ENCODE data around the gene CLCN6.

CLCN6 gene

GRCh38 chr1:11771481-11772043 is 34.4 kb upstream of the CLCN6 start:
- H3K27ac ChIP-seq, result no peak overlapping the region
- no peak for TF ChIP-seq CTCF (conservative IDR thresholded peaks at IDR 0.05)
- no peak for TF ChIP-seq ZFX (IDR thresholded peaks at IDR 0.05)

GRCh38 chr1:11772458-11772857 is 33.5 kb upstream of the CLCN6 start:
- H3K27ac ChIP-seq, result no peak overlapping the region
- TF ChIP-seq ZFX (IDR thresholded peaks at IDR 0.05), result no peak
- no peak for TF ChIP-seq CTCF (conservative IDR thresholded peaks at IDR 0.05)

DNA sequence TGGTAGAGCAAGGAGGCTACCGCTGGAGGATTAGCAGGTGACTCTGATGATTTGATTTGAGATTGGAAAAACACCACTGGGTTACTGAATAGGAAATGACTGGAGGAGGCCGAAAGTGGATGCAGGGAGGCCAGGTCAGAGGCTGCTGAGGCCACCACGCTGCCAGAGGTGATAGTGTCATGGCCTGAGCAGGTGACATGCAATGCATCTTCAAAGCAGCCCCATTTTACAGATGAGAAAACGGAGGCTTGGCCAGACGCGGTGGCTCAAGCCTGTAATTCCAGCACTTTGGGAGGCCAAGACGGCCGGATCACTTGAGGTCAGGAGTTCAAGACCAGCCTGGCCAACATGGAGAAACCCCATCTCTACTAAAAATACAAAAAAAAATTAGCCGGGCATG is 31.2 kb upstream of the CLCN6 start:
- TF ChIP-seq CTCF (conservative IDR thresholded peaks at IDR 0.05), result no peak
- no peak overlapping the region for H3K27ac ChIP-seq

- TF ChIP-seq ZFX (IDR thresholded peaks at IDR 0.05), result no peak
- TF ChIP-seq CTCF (conservative IDR thresholded peaks at IDR 0.05), result no peak
These were observed 28.2 kb upstream of the CLCN6 start for GRCh38 chr1:11777658-11778322.

GRCh38 chr1:11778336-11778735 is 27.7 kb upstream of the CLCN6 start:
- no peak overlapping the region for H3K27ac ChIP-seq
- no peak for TF ChIP-seq ZFX (IDR thresholded peaks at IDR 0.05)
- no peak for TF ChIP-seq CTCF (conservative IDR thresholded peaks at IDR 0.05)

More at GRCh38 chr1:11777658-11778322, 28.2 kb upstream of the CLCN6 start:
- no peak overlapping the region for H3K27ac ChIP-seq

GRCh38 chr1:11778844-11779623 is 27.0 kb upstream of the CLCN6 start:
- TF ChIP-seq ZFX (IDR thresholded peaks at IDR 0.05) (no peak), CTCF (conservative IDR thresholded peaks at IDR 0.05) (no peak)
- no peak overlapping the region for H3K27ac ChIP-seq

DNA sequence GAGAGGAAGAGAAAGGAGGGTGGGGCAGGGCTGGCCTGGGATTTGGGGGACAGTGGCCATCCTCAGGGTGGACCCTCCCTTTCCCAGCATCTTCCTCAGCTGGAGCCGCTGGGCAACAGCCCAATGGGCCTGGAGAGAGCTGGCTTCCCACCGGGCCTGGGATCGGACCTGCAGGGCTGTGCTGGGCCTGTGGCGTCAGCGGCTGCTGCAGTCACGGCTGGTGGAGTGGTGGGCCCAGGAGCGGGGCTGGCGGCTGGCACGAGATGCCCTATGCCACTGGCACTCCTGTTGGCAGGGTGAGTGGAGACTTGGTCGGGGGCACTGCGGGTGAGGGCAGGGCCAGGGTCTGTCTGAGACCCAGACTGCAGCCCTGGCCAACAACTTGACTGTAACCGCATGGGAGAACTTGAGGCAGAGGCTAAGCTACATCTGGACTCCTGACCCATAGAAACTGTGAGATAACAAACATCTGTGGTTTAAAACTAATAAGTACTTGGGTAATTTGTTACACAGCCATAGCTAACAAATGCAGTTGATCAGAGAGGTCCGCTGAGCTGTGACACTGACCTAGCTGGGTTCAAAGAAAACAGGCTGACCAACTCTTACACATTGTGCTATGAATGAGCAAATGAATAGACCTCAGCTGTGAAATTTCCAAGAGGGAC is 26.1 kb upstream of the CLCN6 start:
- H3K27ac ChIP-seq, result no peak overlapping the region
- TF ChIP-seq CTCF (conservative IDR thresholded peaks at IDR 0.05), result no peak
- TF ChIP-seq ZFX (IDR thresholded peaks at IDR 0.05), result no peak

All from C4-2B (cell line).